Testis (tissue), 3 donors: Measurements from ENCODE around the gene FBXO48. TPM values are rescaled to one million over a fixed set of nuclear protein-coding genes. Genes with fewer than 3 reads are reported as not detected.

Experiments
- DNase-seq: peaks from one replicate; pipeline ENCODE4 v3.0.0-alpha.2; 2019
- H3K27ac ChIP-seq, 2 donors: fragments of 200-600 bp; sonication (generic); one replicate each; pipeline ENCODE4 v1.5.1; 2019
- H3K27me3 ChIP-seq: fragments of 200-600 bp; sonication (generic); one replicate; pipeline ENCODE4 v1.5.1; 2019
- H3K36me3 ChIP-seq: fragments of 200-600 bp; sonication (generic); one replicate; pipeline ENCODE4 v1.5.1; 2017; ENCODE audit warnings: low read depth; ENCODE audit errors: missing control alignments
- H3K4me1 ChIP-seq: fragments of 200-600 bp; sonication (generic); one replicate; pipeline ENCODE4 v1.5.1; 2019
- H3K4me3 ChIP-seq, 2 donors: fragments of 200-600 bp; sonication (generic); one replicate each; pipeline ENCODE4 v1.5.1; 2017 to 2019
- H3K9me3 ChIP-seq: fragments of 200-600 bp; sonication (generic); one replicate; pipeline ENCODE4 v1.5.1; 2017
- POLR2A ChIP-seq: fragments of 450-650 bp; IDR thresholded peaks from one replicate; pipeline ENCODE4 v1.6.1; 2017; ENCODE audit warnings: antibody characterized with exemption, mild to moderate bottlenecking, moderate library complexity
- WGBS, 2 donors: methylation state at CpG; one replicate each; pipeline ENCODE4 v1.1.5; 2018; 5-methylcytosine and 5-hydroxymethylcytosine counted together
- intact Hi-C: fragments of 100-400 bp; cut with DNase I; formaldehyde crosslinking; loops from one replicate; pipeline ENCODE4 v1.15.1; 2023; ENCODE audit warnings: low total_unique reads
- polyA plus RNA-seq: library from polyadenylated mRNA; stranded (reverse); fragments of 350-450 nt; fragmentation: Illumina TruSeq; extraction: RNeasy Lipid Tissue Mini Kit (QIAGEN cat#74804); gene quantifications from one replicate; pipeline ENCODE4 v1.2.3, GENCODE V29; 2014; ENCODE audit warnings: low read depth, low replicate concordance; ENCODE audit not compliant: insufficient read depth
- total RNA-seq, 2 donors: library from RNA; depleted of rRNA; stranded (reverse); fragments of >200 nt; gene quantifications; one replicate each; pipeline ENCODE4 v1.2.3, GENCODE V29; 2016
- TF ChIP-seq, protein P1 (sequence below), 3 experiments: fragments of 450-650 bp in 2 of 3; fragments of 200-600 bp in 1 of 3; sonication (generic) in 1 of 3; IDR thresholded peaks; one replicate each; pipeline ENCODE4 v1.5.1; 2016 to 2019; ENCODE audit warnings: antibody characterized with exemption in 3 of 3, mild to moderate bottlenecking in 2 of 3, moderate library complexity in 1 of 3

FBXO48 gene
- total and polyA plus RNA-seq, 3 donors from 2014 or later: 1.2 to 2.4 (median 1.7) TPM

DNA sequence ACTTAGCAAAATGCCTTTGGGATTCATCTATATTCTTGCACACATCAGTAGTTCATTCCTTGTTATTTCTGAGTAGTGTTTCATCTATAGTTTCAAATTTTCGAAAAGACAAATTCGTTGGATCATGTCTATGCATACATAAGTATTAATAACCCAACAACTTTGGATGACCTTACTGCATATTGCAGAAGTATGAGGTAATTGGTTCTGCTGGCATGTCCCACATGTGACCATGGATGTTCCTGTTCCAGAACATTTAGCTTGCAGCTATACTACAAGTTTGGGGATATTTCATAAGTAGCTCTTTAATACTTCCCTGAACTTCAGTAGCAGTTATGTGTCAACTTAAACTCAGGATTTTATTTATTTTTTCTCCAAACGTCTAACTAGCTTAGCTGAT is 45.2 kb upstream of the FBXO48 start:
- intact Hi-C loops: no loop called here
- H3K36me3 ChIP-seq: no peaks in the 10 kb centered on the region
- H3K4me1 ChIP-seq: no peaks in the 10 kb centered on the region
- no peaks in the 10 kb centered on the region for H3K27me3 ChIP-seq
- H3K4me3 ChIP-seq: no peak overlapping the region
- TF ChIP-seq POLR2A: no peak
- TF ChIP-seq, protein P1, sequence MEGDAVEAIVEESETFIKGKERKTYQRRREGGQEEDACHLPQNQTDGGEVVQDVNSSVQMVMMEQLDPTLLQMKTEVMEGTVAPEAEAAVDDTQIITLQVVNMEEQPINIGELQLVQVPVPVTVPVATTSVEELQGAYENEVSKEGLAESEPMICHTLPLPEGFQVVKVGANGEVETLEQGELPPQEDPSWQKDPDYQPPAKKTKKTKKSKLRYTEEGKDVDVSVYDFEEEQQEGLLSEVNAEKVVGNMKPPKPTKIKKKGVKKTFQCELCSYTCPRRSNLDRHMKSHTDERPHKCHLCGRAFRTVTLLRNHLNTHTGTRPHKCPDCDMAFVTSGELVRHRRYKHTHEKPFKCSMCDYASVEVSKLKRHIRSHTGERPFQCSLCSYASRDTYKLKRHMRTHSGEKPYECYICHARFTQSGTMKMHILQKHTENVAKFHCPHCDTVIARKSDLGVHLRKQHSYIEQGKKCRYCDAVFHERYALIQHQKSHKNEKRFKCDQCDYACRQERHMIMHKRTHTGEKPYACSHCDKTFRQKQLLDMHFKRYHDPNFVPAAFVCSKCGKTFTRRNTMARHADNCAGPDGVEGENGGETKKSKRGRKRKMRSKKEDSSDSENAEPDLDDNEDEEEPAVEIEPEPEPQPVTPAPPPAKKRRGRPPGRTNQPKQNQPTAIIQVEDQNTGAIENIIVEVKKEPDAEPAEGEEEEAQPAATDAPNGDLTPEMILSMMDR (IDR thresholded peaks at IDR 0.05): no peak
- DNase-seq: no peak
- H3K27ac ChIP-seq: no peak overlapping the region
- no peaks in the 10 kb centered on the region for H3K9me3 ChIP-seq
- WGBS, 2 donors: 61 to 67% methylated on average over 3 of the region's 3 CpGs

DNA sequence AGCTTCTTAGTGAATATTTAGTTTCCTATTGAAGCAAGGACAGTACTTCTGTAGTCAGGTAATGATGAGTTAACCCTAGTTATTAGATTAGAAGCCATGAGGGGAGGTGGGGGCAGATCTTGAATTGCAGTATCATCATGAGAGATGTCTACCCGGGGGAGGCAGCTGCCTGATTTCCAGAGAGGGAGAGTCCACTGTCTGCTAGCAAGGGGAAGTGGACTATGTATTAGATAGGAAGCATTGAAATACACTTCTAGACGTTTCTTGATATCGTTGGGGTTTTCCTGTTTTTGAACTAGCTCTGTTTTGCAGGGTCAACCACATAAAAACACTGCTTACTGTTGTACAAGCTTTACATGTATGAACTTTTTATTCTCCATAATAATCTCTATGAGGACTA is 39.1 kb upstream of the FBXO48 start:
- intact Hi-C loops: no loop called here
- Histone ChIP-seq H3K9me3 (no peaks in the 10 kb centered on the region), H3K27ac (no peak overlapping the region), H3K27me3 (no peaks in the 10 kb centered on the region), H3K36me3 (no peaks in the 10 kb centered on the region), H3K4me3 (no peak overlapping the region), H3K4me1 (no peaks in the 10 kb centered on the region)
- WGBS, 2 donors: 74% methylated on average over 3 of the region's 3 CpGs
- DNase-seq: no peak
- no peak for TF ChIP-seq POLR2A
- TF ChIP-seq, protein P1 (IDR thresholded peaks at IDR 0.05): no peak

DNA sequence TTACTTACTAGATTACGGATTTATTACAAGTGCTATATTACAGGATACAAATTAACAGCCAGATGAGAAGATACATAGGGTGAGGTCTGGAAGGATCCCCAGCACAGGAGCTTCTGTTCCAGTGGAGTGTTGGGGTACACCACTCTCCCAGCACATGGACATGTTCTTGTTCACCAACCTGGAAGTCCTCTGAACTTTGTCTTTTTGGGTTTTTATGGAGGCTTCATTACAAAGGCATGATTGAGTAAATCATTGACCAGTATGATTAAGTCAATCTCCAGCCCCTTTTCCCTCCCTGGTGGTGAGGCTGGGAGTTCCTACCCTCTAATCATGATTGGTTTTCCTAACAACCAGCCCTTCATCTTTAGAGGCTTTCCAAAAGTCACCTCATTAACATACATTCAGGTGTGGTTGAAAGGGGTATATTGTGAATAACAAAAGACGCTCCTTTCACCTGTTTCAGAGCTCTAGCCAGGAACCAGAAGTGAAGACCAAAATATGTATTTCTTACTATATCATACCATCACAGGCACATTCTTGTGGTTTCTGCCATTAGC is 38.6 kb upstream of the FBXO48 start:
- TF ChIP-seq POLR2A: no peak
- TF ChIP-seq, protein P1 (IDR thresholded peaks at IDR 0.05): no peak
- Histone ChIP-seq H3K36me3 (no peaks in the 10 kb centered on the region), H3K4me3 (no peak overlapping the region), H3K9me3 (no peaks in the 10 kb centered on the region), H3K27me3 (no peaks in the 10 kb centered on the region), H3K4me1 (no peaks in the 10 kb centered on the region), H3K27ac (no peak overlapping the region)
- DNase-seq: no peak
- intact Hi-C loops: no loop called here
- WGBS, 2 donors: 93 to 100% methylated on average over 2 of the region's 2 CpGs

DNA sequence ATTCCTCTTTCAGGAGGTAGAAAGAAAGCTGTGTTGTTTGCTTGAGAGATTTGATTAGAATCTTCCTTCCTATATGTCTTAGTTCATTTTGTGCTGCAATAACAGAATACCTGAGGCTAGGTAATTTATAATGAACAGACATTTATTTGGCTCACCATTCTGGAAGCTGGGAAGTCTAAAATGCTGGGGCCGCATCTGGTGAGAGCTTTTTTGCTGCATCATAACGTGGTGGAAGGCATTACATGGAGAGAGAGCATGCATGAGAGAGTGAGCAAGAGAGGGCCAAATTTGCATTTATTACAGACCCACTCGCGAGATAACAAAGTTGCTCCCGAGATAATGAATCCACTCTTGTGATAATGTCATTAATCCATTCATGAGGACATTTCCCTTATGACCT is 34.7 kb upstream of the FBXO48 start:
- WGBS, 2 donors: 84 to 94% methylated on average over 5 of the region's 5 CpGs
- no peak for DNase-seq

DNA sequence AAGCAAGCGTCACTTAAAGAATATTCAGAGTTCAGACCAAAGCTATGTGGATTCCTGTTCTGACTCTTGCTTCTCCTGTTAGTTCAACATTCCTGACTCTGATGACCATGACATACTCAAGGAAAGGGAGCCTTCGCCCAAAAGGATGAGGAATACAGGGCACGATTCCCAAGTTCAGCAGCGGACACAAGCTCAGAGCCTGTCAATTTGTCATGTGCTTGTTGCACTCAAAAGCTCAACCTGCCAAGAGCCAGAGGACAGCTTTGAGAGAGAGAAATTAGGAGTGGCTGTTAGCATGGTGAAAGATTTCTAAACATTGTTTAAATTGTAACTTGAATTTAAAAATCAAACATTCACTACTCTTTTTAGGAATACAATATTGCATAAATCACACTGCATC is 33.6 kb upstream of the FBXO48 start:
- no peaks in the 10 kb centered on the region for H3K9me3 ChIP-seq
- intact Hi-C loops: no loop called here
- no peak overlapping the region for H3K27ac ChIP-seq
- no peaks in the 10 kb centered on the region for H3K36me3 ChIP-seq
- no peak overlapping the region for H3K4me3 ChIP-seq
- no peaks in the 10 kb centered on the region for H3K4me1 ChIP-seq
- H3K27me3 ChIP-seq: no peaks in the 10 kb centered on the region
- DNase-seq: no peak
- TF ChIP-seq, protein P1 (IDR thresholded peaks at IDR 0.05): no peak
- no peak for TF ChIP-seq POLR2A
- WGBS, 2 donors: 89 to 97% methylated on average over 4 of the region's 4 CpGs

More for the DNA sequence above, 34.7 kb upstream of the FBXO48 start:
- Histone ChIP-seq H3K9me3 (no peaks in the 10 kb centered on the region), H3K4me3 (no peak overlapping the region), H3K27me3 (no peaks in the 10 kb centered on the region), H3K27ac (no peak overlapping the region), H3K4me1 (no peaks in the 10 kb centered on the region), H3K36me3 (no peaks in the 10 kb centered on the region)
- intact Hi-C loops: no loop called here
- TF ChIP-seq POLR2A: no peak
- TF ChIP-seq, protein P1 (IDR thresholded peaks at IDR 0.05): no peak
